ENCODE results near the gene STK4.

- TF ChIP-seq EP300 (IDR thresholded peaks at IDR 0.05): no peak
- TF ChIP-seq, protein P1, sequence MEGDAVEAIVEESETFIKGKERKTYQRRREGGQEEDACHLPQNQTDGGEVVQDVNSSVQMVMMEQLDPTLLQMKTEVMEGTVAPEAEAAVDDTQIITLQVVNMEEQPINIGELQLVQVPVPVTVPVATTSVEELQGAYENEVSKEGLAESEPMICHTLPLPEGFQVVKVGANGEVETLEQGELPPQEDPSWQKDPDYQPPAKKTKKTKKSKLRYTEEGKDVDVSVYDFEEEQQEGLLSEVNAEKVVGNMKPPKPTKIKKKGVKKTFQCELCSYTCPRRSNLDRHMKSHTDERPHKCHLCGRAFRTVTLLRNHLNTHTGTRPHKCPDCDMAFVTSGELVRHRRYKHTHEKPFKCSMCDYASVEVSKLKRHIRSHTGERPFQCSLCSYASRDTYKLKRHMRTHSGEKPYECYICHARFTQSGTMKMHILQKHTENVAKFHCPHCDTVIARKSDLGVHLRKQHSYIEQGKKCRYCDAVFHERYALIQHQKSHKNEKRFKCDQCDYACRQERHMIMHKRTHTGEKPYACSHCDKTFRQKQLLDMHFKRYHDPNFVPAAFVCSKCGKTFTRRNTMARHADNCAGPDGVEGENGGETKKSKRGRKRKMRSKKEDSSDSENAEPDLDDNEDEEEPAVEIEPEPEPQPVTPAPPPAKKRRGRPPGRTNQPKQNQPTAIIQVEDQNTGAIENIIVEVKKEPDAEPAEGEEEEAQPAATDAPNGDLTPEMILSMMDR (IDR thresholded peaks at IDR 0.05): no peak
Observed at GRCh38 chr20:45088247-45088646, 121.9 kb downstream of the STK4 start.

Measured in ovary (tissue), 3 donors.